ENCODE results near the gene EMILIN1. TPM values are rescaled to one million over a fixed set of nuclear protein-coding genes. Genes with fewer than 3 reads are reported as not detected.

Gene EMILIN1
- total and polyA plus RNA-seq, 2 experiments from 2014 or later: 3.2 to 15.4 TPM

- H3K79me2 ChIP-seq (replicated peaks; ENCODE audit: insufficient read depth): no peaks in the 10 kb centered on the region
- no peak overlapping the region for H3K4me3 Mint-ChIP-seq
- H3K4me3 ChIP-seq: no peak overlapping the region
- H3K36me3 ChIP-seq (ENCODE audit: insufficient read depth): peaks cover 17% of the 10 kb centered on the region; the same call in 1 of the 2 replicates
- H3F3A ChIP-seq (replicated peaks; ENCODE audit: low read depth): no peaks in the 10 kb centered on the region
- H3K27ac Mint-ChIP-seq: no peak overlapping the region
- no peak for TF ChIP-seq ZNF114 (CRISPR knock-in tag; IDR thresholded peaks at IDR 0.05)
- no peaks in the 10 kb centered on the region for H3K9me2 ChIP-seq (ENCODE audit: insufficient read depth)
- H3K27me3 Mint-ChIP-seq (ENCODE audit: insufficient read depth, low read depth, poor library complexity): peaks cover 2% of the 10 kb centered on the region
- no peaks in the 10 kb centered on the region for H3K4me1 Mint-ChIP-seq
- H2AFZ ChIP-seq: no peak overlapping the region
- no peak overlapping the region for H3K4me2 ChIP-seq
- no peak for DNase-seq (ENCODE audit: low spot score)
- H3K27ac ChIP-seq (ENCODE audit: low read depth): no peak overlapping the region
- H3K4me1 ChIP-seq (ENCODE audit: insufficient read depth): no peaks in the 10 kb centered on the region
- ATAC-seq: no peak
- no peaks in the 10 kb centered on the region for H4K20me1 ChIP-seq (replicated peaks; ENCODE audit: insufficient read depth)
- H3K27me3 ChIP-seq (ENCODE audit: insufficient read depth): no peaks in the 10 kb centered on the region
- H3K36me3 Mint-ChIP-seq (ENCODE audit: low read depth): peaks cover 35% of the 10 kb centered on the region
- H3K9me3 Mint-ChIP-seq: no peaks in the 10 kb centered on the region
Measured at GRCh38 chr2:27042159-27042661, 36.2 kb upstream of the EMILIN1 start.

DNA sequence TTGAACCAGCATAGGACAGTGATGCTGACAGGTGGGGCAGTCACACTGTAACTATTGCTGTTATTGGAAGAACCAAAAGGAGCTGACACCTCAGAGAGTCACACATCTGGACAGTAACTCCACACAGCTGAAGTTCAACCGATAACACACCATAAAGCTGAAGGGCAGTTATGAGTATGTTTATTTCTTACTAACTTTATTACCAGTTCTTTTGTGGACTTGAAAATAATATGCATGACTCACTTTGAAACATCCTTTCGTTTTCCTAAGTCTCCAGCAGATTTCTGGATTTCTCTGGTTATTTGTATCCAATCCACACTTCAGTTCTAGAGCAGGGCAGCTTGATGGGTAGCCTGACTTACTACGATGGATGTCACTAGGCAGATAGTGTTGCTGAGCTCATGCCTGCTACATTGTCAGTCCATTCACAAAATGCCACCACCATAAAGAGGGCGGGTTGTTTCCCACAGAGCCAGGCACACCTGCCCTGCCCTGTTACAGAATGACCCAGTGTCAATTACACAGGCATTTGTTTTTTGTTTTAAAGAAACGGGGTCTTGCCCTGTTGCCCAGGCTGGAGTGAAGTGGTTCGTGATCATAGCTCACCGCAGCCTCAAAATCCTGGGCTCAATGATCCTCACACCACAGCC lies 35.3 kb upstream of the EMILIN1 start:
- Histone ChIP-seq H3K27ac (ENCODE audit: low read depth) (no peak overlapping the region), H3K36me3 (ENCODE audit: insufficient read depth) (peaks cover 17% of the 10 kb centered on the region; the same call in 1 of the 2 replicates), H3K9me2 (ENCODE audit: insufficient read depth) (no peaks in the 10 kb centered on the region), H3K79me2 (replicated peaks; ENCODE audit: insufficient read depth) (no peaks in the 10 kb centered on the region), H3F3A (replicated peaks; ENCODE audit: low read depth) (no peaks in the 10 kb centered on the region), H2AFZ (no peak overlapping the region), H4K20me1 (replicated peaks; ENCODE audit: insufficient read depth) (no peaks in the 10 kb centered on the region), H3K4me3 (no peak overlapping the region), H3K4me2 (no peak overlapping the region), H3K27me3 (ENCODE audit: insufficient read depth) (no peaks in the 10 kb centered on the region), H3K4me1 (ENCODE audit: insufficient read depth) (no peaks in the 10 kb centered on the region)
- peaks cover 2% of the 10 kb centered on the region for H3K27me3 Mint-ChIP-seq (ENCODE audit: insufficient read depth, low read depth, poor library complexity)
- peaks cover 28% of the 10 kb centered on the region for H3K36me3 Mint-ChIP-seq (ENCODE audit: low read depth)
- ATAC-seq (no peak), DNase-seq (ENCODE audit: low spot score) (no peak)
- H3K27ac Mint-ChIP-seq: no peak overlapping the region
- H3K9me3 Mint-ChIP-seq: no peaks in the 10 kb centered on the region
- H3K4me1 Mint-ChIP-seq: no peaks in the 10 kb centered on the region
- H3K4me3 Mint-ChIP-seq: no peak overlapping the region
- TF ChIP-seq EZH2 (IDR thresholded peaks at IDR 0.05; ENCODE audit: low read depth, unreplicated experiment) (no peak), NANOG (IDR thresholded peaks at IDR 0.05; ENCODE audit: borderline replicate concordance) (no peak), EZH2phosphoT487 (IDR thresholded peaks at IDR 0.05; ENCODE audit: unreplicated experiment) (no peak), ZNF462 (CRISPR knock-in tag; IDR thresholded peaks at IDR 0.05) (no peak), CREB1 (CRISPR knock-in tag; IDR thresholded peaks at IDR 0.05; ENCODE audit: low read depth) (no peak), ZNF331 (CRISPR knock-in tag; IDR thresholded peaks at IDR 0.05; ENCODE audit: low read depth) (no peak), ZNF114 (CRISPR knock-in tag; IDR thresholded peaks at IDR 0.05) (no peak), STAT1 (IDR thresholded peaks at IDR 0.05; ENCODE audit: unreplicated experiment) (no peak)
- TF ChIP-seq, protein P1, sequence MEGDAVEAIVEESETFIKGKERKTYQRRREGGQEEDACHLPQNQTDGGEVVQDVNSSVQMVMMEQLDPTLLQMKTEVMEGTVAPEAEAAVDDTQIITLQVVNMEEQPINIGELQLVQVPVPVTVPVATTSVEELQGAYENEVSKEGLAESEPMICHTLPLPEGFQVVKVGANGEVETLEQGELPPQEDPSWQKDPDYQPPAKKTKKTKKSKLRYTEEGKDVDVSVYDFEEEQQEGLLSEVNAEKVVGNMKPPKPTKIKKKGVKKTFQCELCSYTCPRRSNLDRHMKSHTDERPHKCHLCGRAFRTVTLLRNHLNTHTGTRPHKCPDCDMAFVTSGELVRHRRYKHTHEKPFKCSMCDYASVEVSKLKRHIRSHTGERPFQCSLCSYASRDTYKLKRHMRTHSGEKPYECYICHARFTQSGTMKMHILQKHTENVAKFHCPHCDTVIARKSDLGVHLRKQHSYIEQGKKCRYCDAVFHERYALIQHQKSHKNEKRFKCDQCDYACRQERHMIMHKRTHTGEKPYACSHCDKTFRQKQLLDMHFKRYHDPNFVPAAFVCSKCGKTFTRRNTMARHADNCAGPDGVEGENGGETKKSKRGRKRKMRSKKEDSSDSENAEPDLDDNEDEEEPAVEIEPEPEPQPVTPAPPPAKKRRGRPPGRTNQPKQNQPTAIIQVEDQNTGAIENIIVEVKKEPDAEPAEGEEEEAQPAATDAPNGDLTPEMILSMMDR (conservative IDR thresholded peaks at IDR 0.05; ENCODE audit: low read depth in 2 of 2): no peak
- TF ChIP-seq, protein P2, sequence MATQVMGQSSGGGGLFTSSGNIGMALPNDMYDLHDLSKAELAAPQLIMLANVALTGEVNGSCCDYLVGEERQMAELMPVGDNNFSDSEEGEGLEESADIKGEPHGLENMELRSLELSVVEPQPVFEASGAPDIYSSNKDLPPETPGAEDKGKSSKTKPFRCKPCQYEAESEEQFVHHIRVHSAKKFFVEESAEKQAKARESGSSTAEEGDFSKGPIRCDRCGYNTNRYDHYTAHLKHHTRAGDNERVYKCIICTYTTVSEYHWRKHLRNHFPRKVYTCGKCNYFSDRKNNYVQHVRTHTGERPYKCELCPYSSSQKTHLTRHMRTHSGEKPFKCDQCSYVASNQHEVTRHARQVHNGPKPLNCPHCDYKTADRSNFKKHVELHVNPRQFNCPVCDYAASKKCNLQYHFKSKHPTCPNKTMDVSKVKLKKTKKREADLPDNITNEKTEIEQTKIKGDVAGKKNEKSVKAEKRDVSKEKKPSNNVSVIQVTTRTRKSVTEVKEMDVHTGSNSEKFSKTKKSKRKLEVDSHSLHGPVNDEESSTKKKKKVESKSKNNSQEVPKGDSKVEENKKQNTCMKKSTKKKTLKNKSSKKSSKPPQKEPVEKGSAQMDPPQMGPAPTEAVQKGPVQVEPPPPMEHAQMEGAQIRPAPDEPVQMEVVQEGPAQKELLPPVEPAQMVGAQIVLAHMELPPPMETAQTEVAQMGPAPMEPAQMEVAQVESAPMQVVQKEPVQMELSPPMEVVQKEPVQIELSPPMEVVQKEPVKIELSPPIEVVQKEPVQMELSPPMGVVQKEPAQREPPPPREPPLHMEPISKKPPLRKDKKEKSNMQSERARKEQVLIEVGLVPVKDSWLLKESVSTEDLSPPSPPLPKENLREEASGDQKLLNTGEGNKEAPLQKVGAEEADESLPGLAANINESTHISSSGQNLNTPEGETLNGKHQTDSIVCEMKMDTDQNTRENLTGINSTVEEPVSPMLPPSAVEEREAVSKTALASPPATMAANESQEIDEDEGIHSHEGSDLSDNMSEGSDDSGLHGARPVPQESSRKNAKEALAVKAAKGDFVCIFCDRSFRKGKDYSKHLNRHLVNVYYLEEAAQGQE (IDR thresholded peaks at IDR 0.05; ENCODE audit: unreplicated experiment): no peak

Data from GM23338 (cell line).